Germinal center (tissue), 1 donor: ENCODE results near the gene TANC1.
A peak's percentile ranks its signal among the peaks of the same experiment; 100 is the strongest.
"Not testable (repeated sequence)": the region's sequence is repeated elsewhere in the genome, so short reads cannot be mapped to it uniquely, and the experiment has no call there.

ENCODE experiments used
- DNase-seq: peaks from one replicate; pipeline ENCODE4 v3.0.0; 2012; ENCODE audit warnings: mixed read lengths, low spot score

TANC1 gene

GRCh38 chr2:159089543-159089942, 121.1 kb downstream of the TANC1 start:
- DNase-seq = no peak

GRCh38 chr2:159090514-159091201, 122.2 kb downstream of the TANC1 start:
- no peak for DNase-seq

GRCh38 chr2:159091381-159091780, 122.9 kb downstream of the TANC1 start:
- DNase-seq = no peak

GRCh38 chr2:159091976-159092375, 123.5 kb downstream of the TANC1 start:
- DNase-seq = peak; percentile 24

- DNase-seq = no peak
Observed at GRCh38 chr2:159093497-159093896, 125.1 kb downstream of the TANC1 start.

- DNase-seq = no peak
Observed at GRCh38 chr2:159094173-159094737, 125.8 kb downstream of the TANC1 start.

DNA sequence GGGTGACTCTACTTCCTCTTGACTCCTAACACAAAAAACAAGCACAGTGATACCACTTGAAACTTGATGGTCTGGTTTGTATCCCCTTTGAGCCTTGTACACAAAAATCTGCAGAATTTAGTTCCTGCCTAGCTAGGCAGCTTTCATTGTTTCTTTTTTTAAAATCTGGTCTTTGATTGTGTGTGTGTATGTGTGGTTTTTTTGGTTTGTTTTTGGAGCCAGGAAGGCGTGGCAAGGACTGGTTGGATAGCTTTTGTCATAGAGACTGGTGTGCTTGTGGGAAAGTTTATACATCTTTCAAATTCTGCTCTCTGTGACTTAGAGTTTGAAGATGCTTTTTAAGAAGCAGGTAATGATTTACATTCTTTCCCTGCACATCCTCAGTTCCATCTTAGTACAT, 127.4 kb downstream of the TANC1 start:
- DNase-seq = no peak

DNA sequence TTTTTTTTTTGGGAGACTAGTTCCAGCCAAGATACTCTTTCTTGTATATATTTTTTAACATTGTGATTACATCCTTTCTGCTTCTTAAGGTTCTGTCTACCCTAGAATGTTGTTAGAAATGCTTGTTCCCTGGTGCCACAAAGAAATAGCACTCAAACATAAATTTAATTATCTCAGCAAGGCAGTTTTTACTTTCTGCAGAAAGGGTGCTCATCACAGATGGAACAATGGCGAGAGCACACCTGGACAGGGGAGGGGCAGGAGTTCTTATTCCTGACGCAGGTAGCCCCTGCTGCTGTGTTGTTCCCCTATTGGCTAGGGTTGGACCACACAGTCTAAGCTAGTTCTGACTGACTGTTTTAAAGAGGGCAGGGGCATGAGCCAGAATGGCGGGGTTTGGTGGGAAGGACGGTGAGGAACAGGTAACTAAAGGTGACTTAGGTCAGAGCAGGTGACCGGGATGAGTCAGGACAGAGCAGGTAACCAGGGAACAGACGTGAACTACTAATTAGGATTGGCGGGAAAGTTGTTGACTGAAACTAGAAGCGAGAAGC, 127.9 kb downstream of the TANC1 start:
- DNase-seq = not testable (repeated sequence)

DNA sequence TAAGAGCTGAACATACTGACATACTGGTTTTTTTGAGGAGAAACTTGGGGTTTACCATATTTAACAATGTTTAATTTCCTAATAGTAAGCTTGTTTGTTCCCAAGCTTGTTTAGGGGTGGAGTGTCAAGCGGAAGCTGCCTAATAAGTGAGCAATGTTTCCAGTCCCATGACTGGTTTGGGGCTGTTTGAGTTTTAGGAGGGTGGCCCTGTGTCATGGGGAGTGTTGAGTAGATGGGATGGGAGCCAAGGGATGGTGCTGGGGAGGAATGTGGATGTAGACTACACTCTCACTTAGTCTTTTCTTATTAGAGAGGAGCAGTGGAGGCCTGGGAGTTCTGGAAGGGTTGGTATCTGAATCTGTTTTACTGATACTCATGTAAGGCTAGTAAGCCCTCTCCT, 128.5 kb downstream of the TANC1 start:
- no peak for DNase-seq

GRCh38 chr2:159098361-159098760, 129.9 kb downstream of the TANC1 start:
- no peak for DNase-seq

GRCh38 chr2:159098921-159099411, 130.5 kb downstream of the TANC1 start:
- DNase-seq = no peak

DNA sequence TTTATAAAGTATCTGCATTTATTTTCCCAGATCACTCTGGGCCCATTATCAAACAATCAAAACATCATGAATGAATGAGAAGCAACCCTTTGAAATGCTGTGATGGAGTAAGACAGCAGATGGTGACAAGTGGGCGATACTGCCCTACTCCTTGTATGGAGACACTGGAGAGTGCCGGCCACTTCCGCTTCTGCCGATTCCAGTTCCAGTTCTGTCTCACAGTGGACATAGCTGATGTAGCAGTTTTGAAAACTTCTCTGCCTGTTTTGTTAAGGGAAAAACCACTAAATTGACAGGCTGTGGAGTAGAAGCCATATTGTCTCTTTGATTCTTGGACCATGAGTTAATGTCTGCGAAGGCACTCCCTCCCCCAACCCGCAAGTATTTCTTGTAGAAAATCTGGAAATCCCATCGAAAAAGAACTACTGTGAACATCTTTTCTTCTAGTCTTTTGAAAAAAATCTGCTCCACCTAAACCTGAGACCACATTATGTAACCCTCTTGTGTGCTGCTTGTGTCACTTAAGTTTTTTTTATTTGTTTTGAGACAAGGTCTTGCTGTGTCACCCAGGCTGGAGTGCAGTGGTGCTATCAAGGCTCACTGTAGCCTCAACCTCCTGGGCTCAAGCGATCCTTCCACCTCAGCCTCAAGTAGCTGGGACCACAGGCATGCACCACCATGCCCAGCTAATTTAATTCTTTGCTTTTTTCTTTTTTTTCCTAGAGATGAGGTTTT, 133.5 kb downstream of the TANC1 start:
- no peak for DNase-seq

DNA sequence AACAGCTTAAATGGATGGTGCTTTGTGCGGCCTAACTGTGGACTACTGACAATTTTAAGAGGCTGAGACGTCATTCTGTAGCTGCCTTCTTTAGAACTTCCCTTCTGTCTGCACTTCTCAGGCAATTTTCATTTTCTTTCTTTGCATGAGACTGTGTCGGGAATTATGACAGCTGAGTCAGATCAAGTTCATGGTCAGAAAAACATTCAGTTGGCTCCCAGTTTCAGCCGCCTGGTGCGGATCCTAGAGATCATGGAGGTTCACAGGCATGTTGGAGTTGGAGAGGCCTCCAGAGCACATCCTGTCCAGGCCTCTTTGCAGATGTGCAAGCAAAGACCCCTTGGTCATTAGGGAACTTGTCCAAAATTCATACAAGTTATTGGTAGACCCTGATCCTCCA, 135.0 kb downstream of the TANC1 start:
- DNase-seq = no peak

DNA sequence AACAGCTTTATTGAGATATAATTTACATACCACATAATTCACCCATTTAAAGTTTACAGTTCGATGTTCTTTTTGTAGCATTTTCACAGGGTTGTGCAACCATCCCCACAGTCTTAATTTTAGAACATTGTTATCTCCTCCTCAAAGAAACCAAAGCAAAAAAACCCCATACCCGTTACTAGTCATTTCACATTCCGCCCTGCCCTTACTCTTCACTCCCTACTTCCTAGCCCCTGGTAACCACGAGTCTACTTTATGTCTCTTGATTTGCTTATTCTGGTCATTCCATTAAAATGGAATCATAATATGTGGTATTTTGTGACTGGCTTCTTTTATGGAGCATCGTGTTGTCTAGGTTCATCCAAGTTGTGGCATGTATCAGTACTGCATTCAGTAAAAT, 137.7 kb downstream of the TANC1 start:
- DNase-seq = no peak

DNA sequence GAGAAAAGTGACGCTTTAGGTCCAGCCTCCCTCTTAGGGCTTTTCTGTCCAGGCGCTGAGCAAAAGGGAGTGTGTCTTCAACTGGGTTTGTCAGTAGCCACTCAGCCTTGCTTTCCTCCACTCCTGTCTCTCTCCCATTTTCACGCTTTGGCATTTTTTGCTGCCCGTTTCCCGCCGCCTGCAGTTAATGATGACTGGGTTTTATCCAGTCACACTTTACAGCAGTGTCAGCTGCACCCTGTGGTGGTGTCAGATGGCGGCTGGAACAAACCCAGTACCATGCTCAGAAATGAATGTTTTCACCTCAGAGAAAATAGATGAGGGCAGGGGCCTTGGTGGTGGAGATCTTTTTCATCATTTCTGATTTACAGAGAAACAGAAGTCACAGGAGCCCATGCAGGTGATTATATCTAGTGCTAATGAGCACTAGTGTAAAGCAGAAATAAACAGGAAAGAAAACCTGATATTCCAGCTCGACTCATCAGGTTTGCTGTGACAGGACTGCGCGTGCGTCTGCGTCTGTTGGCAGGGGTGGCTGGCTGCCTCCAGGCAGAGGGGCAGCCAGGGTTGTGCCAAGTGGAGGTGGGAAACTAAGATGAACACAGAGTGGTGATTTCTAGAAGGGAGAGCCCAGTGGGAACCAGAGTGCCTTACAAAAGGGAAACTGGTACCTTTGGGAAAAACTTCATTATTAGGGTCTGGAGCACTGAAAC, 139.9 kb downstream of the TANC1 start:
- DNase-seq = no peak

DNA sequence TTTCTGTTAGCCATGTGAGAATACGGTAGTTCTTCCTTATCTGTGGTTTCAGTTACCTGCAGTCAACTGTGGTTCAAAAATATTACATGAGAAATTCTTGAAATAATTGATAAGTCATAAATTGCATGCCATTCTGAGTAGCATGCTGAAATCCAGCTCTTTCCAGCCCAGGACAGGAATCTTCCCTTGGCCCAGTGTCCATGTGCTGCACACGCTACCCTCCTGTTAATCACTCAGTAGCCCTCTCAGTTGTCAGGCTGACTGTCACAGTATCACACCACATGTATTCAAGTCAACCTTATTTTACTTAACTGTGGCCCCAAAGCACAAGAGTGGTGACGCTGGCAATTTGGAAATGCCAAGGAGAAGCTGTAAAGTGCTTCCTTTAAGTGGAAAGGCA, 141.1 kb downstream of the TANC1 start:
- DNase-seq = no peak

- no peak for DNase-seq
Observed at GRCh38 chr2:159110784-159111183, 142.3 kb downstream of the TANC1 start.

DNA sequence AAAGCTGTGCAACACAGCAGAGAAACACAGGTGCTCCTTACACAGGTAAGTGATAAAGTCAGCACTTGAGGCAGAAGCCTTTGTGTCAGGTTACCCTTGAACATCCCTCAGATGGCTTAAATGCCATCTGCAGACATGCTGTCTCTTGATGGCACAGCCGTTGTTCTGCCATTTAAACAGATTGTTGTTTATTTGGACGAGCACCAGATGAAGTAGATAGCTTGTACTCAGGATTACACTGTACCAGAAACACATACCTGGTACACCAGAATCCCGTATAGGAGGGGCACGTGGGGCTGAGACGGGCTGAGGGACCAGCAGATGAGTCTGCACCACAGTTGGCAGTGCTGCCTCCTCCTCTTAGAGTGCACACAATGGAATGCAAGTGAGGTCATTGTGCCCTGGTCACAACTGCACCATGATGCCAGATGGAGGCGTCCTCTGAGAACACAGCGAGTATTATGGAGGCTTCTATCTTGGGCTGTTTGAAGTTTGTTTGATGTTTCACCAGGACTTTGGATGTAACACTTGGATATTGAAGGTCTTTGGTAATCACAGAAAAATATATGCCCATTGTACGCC, 143.0 kb downstream of the TANC1 start:
- no peak for DNase-seq

DNA sequence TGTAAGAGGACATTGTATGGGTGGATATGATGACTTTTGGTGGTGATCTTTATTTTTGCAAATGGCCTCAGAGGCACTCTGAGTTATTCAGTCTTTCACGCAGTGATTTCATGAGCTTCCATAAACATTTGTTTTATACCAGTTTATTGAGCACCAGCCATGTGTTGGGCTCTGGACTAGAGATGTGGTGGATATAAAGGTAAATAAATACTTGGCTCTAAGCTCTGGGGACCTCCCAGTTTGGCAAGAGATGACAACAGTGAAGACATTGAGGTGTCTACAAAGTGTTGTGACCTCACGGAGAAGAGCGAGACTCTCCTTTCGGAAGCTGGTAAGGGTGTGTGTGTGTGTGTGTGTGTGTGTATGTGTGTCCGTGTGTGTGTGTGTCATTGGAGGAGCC, 146.4 kb downstream of the TANC1 start:
- no peak for DNase-seq

- no peak for DNase-seq
Observed at GRCh38 chr2:159116922-159117321, 148.5 kb downstream of the TANC1 start.

DNA sequence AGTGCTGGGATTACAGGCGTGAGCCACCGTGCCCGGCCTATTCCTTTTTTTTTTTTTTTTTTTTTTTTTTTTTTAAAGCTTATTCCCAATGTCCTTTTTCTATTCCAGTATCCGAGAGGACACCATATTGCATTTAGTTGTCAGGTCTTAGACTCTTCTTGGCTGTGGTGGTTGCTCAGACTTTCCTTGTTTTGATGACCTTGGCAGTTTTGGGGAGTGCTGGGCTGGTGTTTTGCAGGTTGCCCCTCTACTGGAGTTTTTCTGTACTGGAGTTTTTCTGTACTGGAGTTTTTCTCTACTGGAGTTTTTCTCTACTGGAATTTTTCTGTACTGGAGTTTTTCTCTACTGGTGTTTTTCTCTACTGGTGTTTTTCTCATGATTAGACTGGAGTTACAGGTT, 149.2 kb downstream of the TANC1 start:
- DNase-seq = no peak
